AG09319 (cell line): ENCODE results near the gene CEP128.

Source experiments
- DNase-seq: peaks from one replicate; pipeline ENCODE4 v3.0.0-alpha.2; 2010; ENCODE audit warnings: low read depth; ENCODE audit errors: extremely low read depth
- CTCF ChIP-seq: IDR thresholded peaks from 2 replicates; pipeline ENCODE4 v1.5.1; 2011; ENCODE audit warnings: low read depth, mild to moderate bottlenecking, inconsistent platforms, low read length, moderate library complexity

The CEP128 gene

GRCh38 chr14:80839743-80840142 is 101.8 kb downstream of the CEP128 start:
- no peak for DNase-seq
- TF ChIP-seq CTCF, result no peak

- TF ChIP-seq CTCF, result no peak
- no peak for DNase-seq
Observed at GRCh38 chr14:80809663-80810062, 131.9 kb downstream of the CEP128 start.

- no peak for TF ChIP-seq CTCF
- DNase-seq, result no peak
Observed at GRCh38 chr14:80805136-80805535, 136.4 kb downstream of the CEP128 start.

- no peak for DNase-seq
- no peak for TF ChIP-seq CTCF
Observed at GRCh38 chr14:80798878-80799277, 142.7 kb downstream of the CEP128 start.

GRCh38 chr14:80798211-80798610 is 143.3 kb downstream of the CEP128 start:
- no peak for TF ChIP-seq CTCF
- no peak for DNase-seq

- no peak for TF ChIP-seq CTCF
- DNase-seq, result no peak
Observed at GRCh38 chr14:80792771-80793170, 148.8 kb downstream of the CEP128 start.

GRCh38 chr14:80787876-80788275 is 153.7 kb downstream of the CEP128 start:
- no peak for DNase-seq
- no peak for TF ChIP-seq CTCF

GRCh38 chr14:80784820-80785219 is 156.7 kb downstream of the CEP128 start:
- DNase-seq, result peak; percentile 15
- peak; percentile 40 for TF ChIP-seq CTCF
